Measurements from ENCODE around the gene ELK3. TPM values are rescaled to one million over a fixed set of nuclear protein-coding genes. Genes with fewer than 3 reads are reported as not detected.

The ELK3 gene
- total RNA-seq, 1 donor from 2014 or later = 45.7 TPM

DNA sequence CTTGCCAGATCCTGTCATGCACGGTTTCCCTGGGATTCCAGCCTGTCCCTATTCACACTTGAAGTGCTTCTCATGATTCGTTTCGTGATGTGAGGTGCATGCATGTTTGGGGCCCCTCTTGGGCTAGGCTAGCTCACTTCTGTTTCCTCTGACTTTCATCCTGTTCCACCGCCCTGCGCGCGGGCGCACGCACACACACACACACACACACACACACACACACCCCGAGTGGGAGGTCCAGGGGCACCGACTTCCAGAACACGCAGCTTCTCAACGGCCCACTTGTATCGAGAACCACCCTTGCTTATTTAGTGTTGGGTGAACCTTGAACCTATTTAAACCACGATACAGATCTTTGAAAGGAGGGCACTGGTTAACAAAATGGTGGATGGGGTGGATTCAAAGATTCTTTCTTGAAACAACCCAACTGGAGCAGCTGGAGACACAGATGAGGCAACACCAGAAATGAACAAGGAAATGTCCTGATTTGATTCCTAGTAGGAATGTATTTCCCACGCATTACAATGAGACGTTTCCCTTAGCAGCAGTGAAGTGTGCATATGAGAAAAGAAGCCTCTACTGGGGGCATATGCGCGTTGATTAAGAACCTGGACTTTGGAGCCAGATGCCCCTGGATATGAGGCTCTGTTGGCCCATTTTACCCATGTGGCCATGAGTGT lies 16.3 kb downstream of the ELK3 start:
- no peak overlapping the region for H3K4me3 ChIP-seq (ENCODE audit: low read depth, low read length)
- no peak for DNase-seq (ENCODE audit: low read depth)
- TF ChIP-seq CTCF (conservative IDR thresholded peaks at IDR 0.05; ENCODE audit: low read depth, low read length) = no peak

DNA sequence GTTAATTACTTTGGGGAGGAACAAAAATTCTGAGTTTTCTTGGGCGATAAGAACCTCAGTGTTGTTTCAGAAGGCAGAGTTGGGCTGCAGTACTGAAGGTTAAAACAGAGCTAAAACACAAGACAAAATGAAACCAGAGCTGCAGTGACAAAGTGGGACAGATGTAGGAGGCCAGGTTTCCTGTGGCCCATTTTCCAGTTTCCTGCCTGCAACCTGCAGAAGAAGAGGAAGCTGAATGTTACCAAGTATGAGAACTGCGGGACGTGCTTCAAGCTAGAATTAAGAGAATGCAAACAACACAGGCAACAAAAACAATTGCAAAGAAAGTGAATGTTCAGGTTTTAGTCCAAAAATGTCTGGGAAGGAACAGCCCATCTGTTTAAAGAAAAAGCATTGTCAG lies 17.8 kb downstream of the ELK3 start:
- no peak for DNase-seq (ENCODE audit: low read depth)
- no peak overlapping the region for H3K4me3 ChIP-seq (ENCODE audit: low read depth, low read length)
- TF ChIP-seq CTCF (conservative IDR thresholded peaks at IDR 0.05; ENCODE audit: low read depth, low read length) = no peak

DNA sequence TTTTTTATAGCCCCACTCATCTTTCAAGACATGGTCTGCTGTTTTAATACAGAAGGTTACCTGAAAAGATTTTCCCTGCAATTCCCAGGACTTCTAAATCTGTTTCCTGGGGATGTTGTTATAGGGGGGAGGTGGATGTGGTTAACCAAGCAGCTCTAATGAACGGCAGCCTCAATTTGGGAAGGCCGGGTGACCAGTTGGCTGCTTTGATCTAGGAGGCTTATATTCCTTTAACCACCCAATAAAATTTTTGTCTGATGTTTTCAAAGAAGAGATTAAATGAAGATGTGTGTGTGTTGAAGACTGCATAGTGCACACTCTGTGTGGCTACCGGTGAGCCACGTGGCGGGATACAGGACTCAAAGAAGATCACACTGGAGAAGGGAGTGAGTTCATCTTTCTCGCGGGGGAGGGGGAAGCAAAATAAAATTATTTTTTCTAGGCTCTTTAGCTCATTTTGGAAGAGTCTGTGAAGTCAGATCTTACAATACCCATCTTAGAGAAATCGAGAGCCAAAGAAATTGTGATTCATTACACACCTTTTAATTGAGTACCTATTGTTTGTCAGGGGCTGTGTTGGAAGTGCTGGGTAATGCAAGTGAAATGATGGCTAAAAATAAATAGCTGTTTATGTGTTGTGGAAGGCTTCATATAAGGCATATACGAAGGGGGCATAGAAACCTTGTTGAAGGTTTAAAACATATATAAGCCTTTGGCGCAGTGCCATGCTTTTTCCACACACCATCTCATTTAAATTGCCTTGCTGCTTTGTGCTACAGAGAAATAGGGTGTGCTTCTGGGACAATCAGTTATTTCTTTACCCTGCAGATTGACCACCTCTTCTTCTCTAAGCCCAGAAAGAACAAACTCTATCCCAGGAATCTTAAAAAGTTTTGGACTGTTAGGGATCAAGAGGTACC lies 18.5 kb downstream of the ELK3 start:
- no peak for TF ChIP-seq CTCF (conservative IDR thresholded peaks at IDR 0.05; ENCODE audit: low read depth, low read length)
- no peak overlapping the region for H3K4me3 ChIP-seq (ENCODE audit: low read depth, low read length)
- DNase-seq (ENCODE audit: low read depth) = no peak

- DNase-seq (ENCODE audit: low read depth) = no peak
- TF ChIP-seq CTCF (conservative IDR thresholded peaks at IDR 0.05; ENCODE audit: low read depth, low read length) = no peak
- no peak overlapping the region for H3K4me3 ChIP-seq (ENCODE audit: low read depth, low read length)
These were observed 19.7 kb downstream of the ELK3 start for GRCh38 chr12:96213869-96214268.

DNA sequence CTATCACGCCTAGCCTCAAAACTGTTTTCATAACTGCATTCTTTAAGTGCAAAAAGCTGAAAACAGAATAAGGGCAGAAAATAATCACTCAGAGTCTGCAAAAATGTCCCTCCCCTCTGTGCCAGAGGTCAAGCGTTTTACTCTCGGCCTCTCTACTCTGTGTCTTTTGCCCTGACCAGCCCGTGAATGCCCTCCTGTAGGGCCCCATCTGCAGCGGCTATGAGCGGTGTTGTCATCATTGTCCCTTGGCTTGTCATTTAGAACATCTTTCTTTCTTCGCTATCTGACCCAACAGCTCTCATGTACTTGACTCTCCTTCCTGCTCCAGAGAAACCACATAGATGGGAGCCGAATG lies 21.7 kb downstream of the ELK3 start:
- DNase-seq (ENCODE audit: low read depth) = no peak
- H3K4me3 ChIP-seq (ENCODE audit: low read depth, low read length) = no peak overlapping the region
- TF ChIP-seq CTCF (conservative IDR thresholded peaks at IDR 0.05; ENCODE audit: low read depth, low read length) = no peak

DNA sequence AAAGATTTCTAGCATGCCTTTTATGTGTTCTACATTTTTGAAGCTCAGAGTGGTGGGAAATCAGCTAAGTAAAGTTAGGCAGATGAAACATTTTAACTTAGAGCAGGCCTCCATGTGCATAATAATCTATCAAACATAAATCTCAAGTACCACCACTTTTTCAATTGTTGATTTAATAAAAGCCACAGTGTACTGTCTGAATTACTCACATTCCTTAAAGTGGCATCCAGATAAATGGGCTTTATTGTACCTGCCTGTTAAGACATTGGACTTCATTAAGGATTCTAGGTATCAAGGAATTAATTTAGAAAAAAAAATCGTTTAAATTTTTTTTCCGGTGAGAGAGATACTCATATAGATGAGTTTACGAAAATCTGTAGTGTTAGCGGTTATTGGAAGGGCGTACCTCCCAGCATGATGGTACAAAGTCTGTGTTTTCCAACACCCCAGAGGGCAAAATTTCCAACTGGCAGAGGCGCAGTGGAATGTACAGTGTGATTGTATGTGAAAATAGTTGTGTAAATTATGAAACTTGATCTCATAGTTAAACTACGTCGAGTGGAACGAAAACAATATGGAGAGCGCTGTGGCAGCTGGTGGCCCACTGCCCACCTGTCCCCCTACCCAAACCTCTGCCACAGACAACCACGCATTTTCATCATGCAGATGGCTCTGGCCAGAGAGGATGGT lies 25.0 kb downstream of the ELK3 start:
- no peak for TF ChIP-seq CTCF (conservative IDR thresholded peaks at IDR 0.05; ENCODE audit: low read depth, low read length)
- no peak for DNase-seq (ENCODE audit: low read depth)

More for the DNA sequence above, 25.0 kb downstream of the ELK3 start:
- peak overlapping the region; percentile 19 for H3K4me3 ChIP-seq (ENCODE audit: low read depth, low read length)

All from epithelial cell of proximal tubule (primary cell).